IMR-90 (cell line): ENCODE measurements around the gene PRDM2.

Experiments
- MAFK ChIP-seq: IDR thresholded peaks from 2 replicates; pipeline ENCODE4 v1.6.1; 2012; ENCODE audit warnings: low read depth, low read length, improper control_type of control experiment
- MAZ ChIP-seq: IDR thresholded peaks from 2 replicates; pipeline ENCODE4 v1.6.1; 2012; ENCODE audit warnings: low read depth, mild to moderate bottlenecking, low read length, improper control_type of control experiment, moderate library complexity, borderline replicate concordance
- POLR2A ChIP-seq: IDR thresholded peaks from 2 replicates; pipeline ENCODE4 v1.6.1; 2012; ENCODE audit warnings: mild to moderate bottlenecking, low read depth, low read length
- TF ChIP-seq, protein P1 (sequence below): conservative IDR thresholded peaks from 2 replicates; pipeline ENCODE4 v1.5.1; 2012; ENCODE audit warnings: mild to moderate bottlenecking, low read depth, low read length, improper control_type of control experiment

DNA sequence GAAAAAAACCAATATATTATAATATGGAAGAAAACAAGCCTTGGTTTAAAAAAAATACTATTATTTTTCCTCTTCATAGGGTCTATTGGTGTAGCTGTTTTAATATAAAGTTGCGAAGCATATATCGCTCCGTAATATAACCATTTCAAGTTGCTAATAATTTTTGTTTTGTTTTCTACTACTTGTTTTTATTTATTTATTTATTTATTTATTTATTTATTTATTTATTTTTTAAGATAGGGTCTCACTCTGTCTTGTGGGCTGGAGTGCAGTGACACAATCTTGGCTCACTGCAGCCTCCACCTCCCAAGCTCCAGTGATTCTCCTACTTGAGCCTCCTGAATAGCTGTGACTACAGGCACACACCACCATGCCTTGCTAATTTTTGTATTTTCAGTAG, 46.4 kb downstream of the PRDM2 start:
- TF ChIP-seq POLR2A = no peak
- TF ChIP-seq, protein P1, sequence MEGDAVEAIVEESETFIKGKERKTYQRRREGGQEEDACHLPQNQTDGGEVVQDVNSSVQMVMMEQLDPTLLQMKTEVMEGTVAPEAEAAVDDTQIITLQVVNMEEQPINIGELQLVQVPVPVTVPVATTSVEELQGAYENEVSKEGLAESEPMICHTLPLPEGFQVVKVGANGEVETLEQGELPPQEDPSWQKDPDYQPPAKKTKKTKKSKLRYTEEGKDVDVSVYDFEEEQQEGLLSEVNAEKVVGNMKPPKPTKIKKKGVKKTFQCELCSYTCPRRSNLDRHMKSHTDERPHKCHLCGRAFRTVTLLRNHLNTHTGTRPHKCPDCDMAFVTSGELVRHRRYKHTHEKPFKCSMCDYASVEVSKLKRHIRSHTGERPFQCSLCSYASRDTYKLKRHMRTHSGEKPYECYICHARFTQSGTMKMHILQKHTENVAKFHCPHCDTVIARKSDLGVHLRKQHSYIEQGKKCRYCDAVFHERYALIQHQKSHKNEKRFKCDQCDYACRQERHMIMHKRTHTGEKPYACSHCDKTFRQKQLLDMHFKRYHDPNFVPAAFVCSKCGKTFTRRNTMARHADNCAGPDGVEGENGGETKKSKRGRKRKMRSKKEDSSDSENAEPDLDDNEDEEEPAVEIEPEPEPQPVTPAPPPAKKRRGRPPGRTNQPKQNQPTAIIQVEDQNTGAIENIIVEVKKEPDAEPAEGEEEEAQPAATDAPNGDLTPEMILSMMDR = no peak
- no peak for TF ChIP-seq MAZ
- TF ChIP-seq MAFK = no peak
